Posterior cingulate gyrus (tissue), 11 donors: ENCODE measurements around the gene CHD6.

Source experiments
- DNase-seq, 10 donors: peaks; one replicate each; pipeline versions ENCODE4 v3.0.0 to v3.0.0-alpha.2; 2020 to 2021; ENCODE audit warnings: mixed read lengths in 3 of 10
- intact Hi-C: fragments of 100-400 bp; cut with DNase I; formaldehyde crosslinking; loops from one replicate; pipeline ENCODE4 v1.15.1; 2023

The CHD6 gene

DNA sequence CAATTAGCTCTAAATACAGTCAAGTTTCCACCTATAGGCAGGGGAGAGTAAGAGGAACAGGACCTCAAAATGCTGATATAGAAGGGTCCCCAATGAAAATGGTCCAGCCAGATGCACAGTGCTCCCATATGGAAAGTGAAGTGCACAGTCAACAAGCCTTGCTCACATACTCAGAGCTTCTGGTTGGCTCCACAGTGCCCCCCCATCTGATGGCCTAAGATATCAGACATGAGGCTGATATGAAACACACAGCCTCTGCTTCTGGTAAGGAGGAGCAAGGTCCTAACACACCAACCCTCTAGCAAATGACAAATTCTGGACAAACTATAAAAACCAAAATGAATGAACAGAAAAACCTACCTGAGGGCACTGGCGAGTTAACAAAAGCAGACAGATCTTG, 140.2 kb downstream of the CHD6 start:
- intact Hi-C loops: no loop called here
- no peak for DNase-seq

DNA sequence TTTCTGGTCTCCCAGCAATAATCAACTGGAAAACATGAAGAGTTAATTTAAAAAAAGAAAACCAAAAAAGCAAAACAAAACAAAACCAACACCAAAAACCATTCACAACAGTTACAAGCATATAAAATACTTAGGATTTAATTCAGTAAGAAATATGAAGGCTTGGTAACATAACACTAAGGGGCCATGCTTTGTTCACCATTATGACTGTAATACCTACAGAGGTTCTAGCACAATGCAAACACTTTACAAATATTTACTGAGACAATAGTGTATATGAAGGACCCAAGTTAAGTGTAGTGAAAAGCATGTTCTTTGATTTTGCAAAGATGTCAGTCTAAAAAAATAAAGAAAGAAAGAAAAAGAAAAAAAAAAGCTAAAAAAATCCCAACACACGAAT, 141.7 kb downstream of the CHD6 start:
- intact Hi-C loops: no loop called here
- no peak for DNase-seq

DNA sequence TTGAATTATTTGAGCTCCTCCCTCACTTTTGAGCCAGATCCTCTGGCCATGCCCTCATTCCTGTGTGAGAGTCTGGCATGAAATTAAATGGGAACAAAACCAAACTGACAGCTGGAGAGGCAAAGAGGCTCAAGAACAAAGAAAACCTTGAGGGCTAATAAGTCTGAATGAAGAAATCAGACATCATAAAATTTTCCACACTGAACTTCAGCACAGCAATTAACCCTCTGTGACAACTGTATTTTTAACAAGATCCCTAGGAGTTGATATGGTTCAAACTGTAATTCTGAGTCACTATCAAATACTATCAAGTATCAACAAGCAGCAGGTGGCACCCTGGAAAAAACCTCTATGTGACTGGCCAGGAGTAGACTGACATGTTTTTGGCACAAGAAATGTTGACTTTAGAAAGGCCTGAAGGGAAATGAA, 142.2 kb downstream of the CHD6 start:
- intact Hi-C loops: no loop called here
- DNase-seq: no peak

DNA sequence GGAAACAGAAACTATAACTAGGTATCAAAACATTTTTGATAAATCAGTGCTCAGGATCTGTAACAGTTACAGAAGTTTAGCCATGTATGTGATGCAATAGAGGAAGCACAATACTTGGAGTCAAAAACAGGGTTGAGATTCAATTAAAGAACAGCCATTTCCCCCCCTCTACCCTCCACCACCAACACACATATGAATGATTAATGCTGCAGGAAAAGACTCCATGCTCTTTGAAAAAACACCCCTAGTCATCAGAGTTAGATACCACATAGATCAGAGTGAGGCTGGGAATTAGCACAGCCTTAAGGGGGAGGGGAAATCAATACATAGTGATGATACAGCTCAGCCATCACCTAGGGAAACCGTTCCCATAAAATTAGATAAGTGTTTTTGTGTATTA, 142.7 kb downstream of the CHD6 start:
- intact Hi-C loops: no loop called here
- DNase-seq: no peak

DNA sequence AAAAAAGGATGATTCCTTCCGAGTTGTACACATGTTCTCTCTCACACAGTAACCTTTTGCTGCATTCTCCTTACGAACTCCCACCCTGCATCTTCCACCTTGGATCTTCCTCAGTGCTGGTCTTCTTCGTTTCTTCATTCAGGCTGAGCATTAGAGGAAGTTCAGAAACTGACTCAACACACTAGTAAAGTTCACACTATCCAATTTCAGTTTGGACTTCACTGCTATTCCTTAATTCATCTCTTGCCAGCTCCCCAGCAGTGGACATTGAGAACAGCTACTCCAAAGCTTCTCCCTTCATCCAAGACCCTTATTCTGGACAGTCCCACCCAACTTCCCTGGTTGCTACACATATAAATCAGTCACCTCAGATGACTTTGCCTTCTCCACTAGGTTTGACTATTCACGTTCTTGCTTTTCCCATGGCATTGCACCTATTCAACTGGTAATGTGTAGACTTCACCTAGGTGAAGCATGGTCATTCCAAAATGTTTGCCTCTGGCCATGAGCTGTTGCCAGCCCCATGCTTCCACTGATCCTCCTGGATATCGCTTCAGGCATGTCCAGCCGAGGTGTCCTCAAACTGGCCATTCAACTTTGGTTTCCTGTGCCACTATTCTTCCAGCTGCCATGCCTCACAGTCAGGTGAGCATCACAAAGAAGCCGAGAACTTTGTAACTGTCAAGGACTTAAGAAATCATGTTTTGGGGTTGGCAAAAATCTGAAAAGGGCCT, 147.6 kb downstream of the CHD6 start:
- no peak for DNase-seq
- intact Hi-C loops: no loop called here

DNA sequence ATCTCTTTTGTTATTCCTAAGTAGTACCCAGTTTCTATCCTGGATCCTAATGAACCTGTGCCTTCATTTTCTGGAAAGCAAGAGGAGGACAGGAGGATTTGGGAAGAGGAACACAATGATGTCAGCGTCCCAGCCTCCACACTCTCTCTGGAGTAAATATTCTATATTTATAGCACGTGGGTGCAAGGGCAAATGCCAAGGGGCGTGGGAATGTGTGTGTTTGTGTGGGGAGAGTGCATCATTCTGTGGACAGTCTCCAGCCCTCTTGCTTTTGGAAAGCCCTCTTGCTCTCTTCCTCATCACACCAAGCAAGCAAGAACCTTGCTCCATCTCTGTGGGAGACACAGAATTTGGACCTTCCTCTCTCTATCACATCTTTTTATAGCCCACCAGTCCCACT, 148.3 kb downstream of the CHD6 start:
- intact Hi-C loops: no loop called here
- no peak for DNase-seq

DNA sequence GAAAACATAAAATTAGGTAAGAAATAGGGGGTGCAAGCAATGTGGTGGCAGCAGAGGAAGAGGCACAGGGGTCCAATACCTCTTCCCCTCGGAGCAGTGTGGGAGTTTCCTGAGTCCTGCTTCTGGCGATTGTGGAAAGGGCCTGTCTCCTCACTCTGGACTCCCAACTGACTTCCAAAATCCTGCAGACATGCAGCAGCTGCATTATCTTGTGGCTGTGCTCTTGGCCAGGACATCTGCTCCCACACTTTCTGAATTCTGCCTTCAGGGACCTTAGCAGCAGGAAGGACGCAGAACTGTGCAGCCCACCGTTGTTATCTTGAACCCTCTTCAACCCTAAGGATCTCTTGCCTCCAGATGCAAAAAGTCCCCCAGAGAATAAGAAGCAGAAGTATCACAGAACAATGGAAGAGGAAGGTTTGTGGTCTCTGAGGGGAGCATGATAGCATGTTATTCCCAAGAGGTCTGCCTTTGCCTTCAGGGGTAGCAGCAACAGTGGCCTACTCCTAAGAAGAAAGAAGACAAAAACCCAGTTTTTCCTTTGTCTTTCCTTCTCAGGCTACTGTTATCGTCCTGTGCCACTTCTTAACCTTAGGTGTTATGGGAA, 149.1 kb downstream of the CHD6 start:
- DNase-seq: no peak
- intact Hi-C loops: no loop called here

DNA sequence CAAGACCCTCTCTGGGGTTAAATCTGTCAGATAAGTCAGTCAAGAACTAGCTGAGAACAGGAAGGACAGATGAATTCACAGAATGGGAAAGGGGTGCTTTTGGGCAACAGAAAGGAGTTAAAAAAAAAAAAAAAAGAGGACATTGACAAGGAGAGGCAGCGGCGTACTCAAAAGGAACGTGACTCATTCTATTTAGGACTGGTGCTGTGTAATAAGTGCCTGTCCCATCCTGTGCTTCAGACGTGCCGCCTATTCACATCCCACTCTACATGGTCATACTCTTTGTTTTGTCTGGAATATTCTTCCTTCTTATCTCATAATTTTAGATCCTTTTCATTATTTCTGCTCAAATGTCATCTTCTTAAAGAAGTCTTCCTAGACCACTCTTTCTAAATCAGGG, 150.5 kb downstream of the CHD6 start:
- intact Hi-C loops: no loop called here
- DNase-seq: no peak

DNA sequence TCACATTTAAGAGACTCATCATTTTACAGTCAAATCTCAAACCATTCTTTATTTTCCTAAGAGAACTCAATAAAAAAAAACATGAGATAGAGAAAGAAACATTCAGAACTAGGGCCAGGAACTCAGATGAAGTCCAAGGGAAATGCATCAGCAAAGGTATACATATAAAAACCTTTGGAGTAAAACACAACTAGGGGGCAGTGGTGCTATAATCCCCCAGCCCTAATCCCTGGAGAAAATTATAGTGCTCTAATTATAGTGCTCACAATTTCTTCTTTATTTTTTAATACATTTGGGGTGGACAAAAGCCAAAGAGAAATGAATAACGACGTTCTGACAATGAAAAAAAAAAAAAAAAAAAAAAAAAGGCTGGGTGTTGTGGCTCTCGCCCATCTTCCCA, 151.0 kb downstream of the CHD6 start:
- intact Hi-C loops: no loop called here
- no peak for DNase-seq

DNA sequence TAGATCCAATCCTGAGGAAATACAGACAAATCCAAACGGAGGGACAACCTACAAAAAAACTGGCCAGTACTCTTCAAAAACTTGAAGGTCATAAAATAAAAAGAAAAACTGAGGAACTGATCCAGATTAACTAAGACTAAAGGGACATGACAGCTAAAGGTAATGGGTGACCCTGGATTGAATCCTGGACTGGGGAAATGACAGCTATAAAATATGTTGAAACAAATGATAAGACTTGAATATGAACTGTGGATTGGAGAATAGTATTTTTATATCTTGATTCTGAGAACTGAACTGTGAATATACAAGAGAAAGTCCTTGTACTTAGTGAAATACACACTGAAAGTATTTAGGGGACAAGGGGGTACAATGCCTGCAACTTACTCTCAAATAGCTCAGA, 154.6 kb downstream of the CHD6 start:
- intact Hi-C loops: no loop called here
- no peak for DNase-seq

DNA sequence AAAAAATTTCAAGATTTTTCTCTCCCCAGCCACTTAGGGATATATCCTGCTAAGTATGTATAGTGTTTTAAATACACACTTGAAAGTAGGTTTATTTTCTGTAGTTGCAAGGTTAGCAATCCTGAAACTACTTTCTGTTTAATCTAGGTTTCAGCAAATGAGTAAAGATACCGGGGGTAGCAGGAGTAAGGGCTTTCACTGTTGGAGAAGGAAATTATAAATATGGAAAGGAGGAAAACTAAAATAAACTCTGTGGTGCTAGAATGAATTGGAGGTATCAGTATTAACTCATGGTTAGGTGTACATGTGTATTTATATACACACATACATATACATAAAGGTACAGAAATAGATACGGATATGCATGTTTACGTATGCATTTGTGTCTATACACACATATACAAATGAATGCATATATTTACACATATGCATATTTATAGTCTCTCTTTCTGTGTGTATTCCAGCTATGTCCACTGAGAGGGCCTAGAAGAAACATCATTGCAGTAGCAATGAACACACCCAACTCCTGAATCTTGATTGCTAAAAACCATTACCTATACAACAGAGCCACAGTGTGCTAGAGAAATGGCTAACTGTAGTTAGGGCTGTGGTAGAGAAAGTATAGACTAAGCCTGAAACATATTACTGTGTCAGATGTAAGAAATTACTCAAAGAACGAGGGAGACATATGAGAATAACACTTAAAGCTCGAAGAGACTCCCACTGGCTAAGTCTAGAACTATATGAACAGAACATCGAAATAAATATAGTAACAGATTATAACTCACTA, 155.6 kb downstream of the CHD6 start:
- no peak for DNase-seq
- intact Hi-C loops: no loop called here

DNA sequence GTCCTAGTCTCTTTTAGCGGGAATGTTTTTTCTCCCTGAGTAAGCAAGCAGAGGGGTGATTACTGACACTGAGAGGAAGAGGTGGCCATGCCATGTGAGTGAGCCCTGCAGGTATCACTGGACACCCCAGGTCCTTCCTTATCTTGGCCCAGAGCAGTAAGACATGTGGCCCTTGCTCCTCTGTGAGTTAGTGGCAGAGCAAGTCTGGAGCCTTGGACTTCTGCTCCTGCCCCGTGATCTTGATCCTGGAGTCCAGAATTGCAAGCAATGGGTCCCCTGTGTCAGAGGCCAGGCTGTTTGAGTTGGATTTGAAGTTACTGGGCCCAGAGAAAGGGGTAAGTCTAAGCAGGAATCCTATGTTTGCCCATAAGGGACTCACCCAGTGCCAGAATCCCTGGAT, 159.4 kb downstream of the CHD6 start:
- intact Hi-C loops: no loop called here
- no peak for DNase-seq

DNA sequence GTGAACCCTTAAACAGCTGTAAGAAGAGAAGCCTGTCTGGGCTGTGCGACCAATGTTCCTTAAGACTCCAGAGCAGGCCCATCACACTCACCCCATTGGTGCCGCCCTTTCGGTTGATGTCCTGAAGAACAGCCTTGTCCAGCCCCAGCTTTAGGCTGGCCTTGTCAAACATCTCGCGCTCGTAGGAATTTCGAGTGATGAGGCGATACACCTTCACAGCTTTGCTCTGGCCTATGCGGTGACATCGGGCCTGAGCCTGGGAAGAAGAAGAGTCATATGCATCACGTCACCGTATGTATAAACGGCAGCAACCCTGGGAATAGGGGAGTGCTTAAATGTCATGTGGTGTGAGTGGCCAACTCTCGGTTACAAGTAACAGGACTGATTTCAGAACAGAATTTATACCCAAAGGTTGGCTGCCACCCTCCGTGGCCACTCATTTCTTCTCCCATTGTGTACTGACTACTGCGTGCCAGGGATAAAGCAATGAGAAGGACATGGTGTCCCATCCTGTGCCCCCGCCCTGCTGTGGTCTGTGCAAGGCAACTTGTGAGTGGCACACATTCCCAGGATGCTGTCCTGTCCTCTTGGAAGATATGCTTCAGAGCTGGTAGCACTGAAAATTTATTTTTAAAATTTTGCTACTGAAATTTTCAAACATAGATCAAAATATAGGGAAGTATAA, 160.9 kb downstream of the CHD6 start:
- no peak for DNase-seq
- intact Hi-C loops: no loop called here

DNA sequence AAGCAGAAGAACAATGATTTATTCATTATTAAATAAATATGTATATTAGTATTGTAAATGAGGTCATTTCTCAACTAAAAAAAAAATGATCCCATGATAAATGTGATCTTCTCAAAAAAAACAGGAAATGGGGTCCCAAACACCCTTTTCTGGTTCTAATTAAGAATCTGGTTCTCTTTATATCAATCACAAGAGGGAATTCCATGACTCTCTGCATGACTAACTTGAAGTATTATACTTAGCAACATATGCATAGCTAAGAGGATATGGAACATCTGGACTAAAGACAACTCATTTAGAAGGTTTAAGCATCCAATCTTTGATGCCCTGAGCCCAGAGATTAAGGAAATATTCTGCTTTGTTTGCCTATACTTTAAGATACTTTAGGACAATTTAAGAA, 161.8 kb downstream of the CHD6 start:
- intact Hi-C loops: no loop called here
- no peak for DNase-seq

DNA sequence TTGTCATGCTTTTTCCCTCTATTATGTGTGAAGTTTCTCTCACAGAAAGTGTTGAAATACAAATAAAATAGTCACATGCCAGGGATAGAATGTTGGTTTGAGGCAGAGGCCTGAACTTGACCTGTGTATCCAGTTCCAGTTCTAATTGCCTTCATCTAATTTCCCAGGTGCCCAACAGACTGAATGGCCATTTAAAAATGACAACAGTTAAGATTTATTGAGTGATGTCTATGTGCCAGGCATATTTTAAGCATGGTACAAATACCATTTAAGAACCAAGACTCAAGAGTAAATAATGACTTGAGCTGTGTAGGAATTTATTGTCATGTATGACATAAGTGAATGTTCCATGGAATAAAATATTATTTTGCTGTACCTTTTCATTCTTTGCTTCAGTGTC, 163.9 kb downstream of the CHD6 start:
- intact Hi-C loops: no loop called here
- DNase-seq: no peak

DNA sequence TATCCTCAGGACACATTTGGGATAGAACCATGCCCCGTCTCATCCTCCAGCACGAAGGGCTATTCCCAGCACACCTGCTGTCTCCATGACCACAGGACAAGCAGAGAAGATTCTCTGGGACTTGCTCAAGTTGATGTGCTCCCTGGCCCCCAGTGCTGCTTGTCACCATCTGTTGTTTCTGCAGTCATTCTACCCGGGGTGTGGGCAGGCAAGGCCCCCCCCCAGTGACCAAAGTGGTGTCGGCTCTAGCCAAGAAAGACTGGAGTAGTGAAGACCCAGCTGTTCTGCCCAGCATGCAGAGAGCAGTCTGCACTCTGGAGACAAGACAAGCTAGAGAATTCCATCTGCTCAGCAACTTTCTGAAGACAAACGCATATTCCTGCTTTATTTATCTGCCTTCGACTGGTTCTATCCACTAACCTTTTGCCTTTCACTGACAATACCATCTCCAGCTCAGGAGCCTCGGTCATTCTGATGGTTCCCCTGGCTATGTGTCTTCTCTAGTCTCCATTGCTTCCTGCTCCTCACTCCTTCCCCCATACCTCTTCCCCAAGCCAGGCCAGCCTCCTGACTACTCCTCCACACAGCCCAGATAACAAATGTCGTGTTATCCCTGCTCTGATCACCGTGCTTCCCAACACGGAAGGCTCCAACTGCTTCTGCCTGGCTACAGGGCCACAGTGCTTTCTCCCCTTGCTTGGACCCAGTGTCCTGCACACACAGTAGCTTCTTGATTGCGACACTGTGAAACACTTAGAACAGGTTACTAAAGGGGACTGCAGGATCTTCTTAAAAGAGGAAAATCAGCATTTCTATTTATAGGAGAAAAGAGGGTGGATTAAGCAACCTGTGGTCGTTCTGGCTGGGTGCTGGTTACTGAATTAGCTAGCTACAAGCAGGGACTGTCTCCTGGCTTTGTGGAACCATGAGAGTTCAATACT, 164.9 kb downstream of the CHD6 start:
- DNase-seq: peak in 1 of 10 donors; percentile 9
- intact Hi-C loops: no loop called here

DNA sequence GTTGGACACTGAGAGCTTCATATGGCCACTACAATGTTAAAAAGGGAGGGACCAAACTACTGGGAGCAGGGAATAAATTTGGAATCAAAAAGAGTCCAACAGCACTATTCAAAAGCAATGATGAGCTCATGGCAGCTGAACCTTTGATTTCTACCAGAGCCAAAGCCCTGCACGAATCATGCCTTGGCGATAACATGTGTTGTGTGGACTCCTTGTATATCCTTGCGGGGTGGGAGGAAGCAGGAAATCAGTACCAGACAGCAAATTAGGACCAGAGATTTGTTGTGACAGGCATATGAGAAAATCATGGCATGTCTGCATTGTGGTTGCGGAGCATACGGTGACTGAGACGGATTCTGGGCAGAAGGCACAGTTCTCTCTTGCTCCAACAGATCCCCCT, 166.0 kb downstream of the CHD6 start:
- intact Hi-C loops: no loop called here
- no peak for DNase-seq

DNA sequence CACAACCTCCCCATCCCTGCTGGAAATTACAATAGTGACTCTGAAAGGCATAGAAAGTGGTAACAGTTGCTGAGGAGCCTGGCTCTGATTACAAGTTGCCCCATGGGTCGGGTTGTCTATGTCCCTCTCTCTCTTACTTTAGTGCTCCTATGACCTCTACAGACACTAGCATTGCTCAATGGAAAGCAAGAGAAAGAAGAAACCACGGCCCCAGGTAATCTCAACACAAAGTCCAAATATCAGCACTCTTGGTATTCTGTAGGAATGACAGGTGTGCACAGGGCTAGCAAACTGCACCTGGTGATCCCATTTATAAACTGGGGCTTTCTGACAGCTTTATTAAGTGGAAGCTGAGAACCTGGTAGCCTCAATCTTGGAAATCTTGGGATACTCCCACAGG, 171.2 kb downstream of the CHD6 start:
- no peak for DNase-seq
- intact Hi-C loops: no loop called here

DNA sequence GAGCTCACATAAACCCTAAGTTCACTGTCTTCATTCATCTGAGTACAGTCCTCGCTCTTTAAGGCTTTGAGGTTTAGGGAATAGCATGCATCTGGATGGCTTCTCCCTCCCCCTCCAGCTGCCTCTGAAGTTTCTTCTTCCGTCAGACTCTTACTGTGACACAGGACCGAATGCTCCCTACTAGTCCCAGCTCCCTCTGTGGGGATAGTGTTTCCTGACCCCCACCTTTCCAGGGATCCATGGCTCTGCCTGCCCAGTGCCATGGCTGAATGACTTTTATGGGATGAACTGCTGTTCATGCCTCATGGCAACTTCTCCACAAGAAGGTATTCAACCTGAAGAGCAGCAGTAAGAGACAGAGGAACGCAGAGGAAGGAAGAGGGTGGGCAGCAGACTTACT, 171.7 kb downstream of the CHD6 start:
- no peak for DNase-seq
- intact Hi-C loops: no loop called here

DNA sequence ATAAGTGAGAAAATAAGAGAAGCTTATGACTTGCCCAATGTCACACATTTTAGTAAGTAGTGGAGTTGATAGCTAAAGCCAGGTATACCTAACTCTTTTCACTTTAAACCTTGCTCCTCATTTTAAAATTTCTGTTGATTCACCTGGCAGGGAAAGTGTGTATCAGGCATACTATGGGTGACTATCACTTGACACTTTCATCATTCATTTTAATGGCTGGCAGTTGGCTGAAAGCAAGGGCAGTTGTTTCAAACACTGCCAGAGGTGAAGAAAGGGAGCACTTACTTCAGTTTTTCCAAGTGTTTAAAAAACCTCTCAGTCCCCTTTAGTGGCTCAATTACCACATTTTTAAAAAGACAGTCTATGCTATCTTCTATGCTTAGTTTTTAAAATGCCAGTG, 173.4 kb downstream of the CHD6 start:
- no peak for DNase-seq
- intact Hi-C loops: no loop called here
